Measurements from ENCODE around the gene RHCE.

GRCh38 chr1:25443030-25443699 is 22.5 kb upstream of the RHCE start:
- TF ChIP-seq, protein P1, sequence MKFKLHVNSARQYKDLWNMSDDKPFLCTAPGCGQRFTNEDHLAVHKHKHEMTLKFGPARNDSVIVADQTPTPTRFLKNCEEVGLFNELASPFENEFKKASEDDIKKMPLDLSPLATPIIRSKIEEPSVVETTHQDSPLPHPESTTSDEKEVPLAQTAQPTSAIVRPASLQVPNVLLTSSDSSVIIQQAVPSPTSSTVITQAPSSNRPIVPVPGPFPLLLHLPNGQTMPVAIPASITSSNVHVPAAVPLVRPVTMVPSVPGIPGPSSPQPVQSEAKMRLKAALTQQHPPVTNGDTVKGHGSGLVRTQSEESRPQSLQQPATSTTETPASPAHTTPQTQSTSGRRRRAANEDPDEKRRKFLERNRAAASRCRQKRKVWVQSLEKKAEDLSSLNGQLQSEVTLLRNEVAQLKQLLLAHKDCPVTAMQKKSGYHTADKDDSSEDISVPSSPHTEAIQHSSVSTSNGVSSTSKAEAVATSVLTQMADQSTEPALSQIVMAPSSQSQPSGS (IDR thresholded peaks at IDR 0.05; ENCODE audit: low read length): no peak
- no peak for TF ChIP-seq RFX5 (IDR thresholded peaks at IDR 0.05; ENCODE audit: borderline replicate concordance, low read depth, low read length)
- TF ChIP-seq JUND (IDR thresholded peaks at IDR 0.05; ENCODE audit: low read length): no peak
- no peak for TF ChIP-seq RBBP5 (IDR thresholded peaks at IDR 0.05; ENCODE audit: borderline replicate concordance, low read depth, low read length)
- TF ChIP-seq PHF8 (conservative IDR thresholded peaks at IDR 0.05; ENCODE audit: low read depth, low read length): no peak
- TF ChIP-seq EZH2 (IDR thresholded peaks at IDR 0.05; ENCODE audit: low read depth, low read length, severe bottlenecking): no peak
- no peak for TF ChIP-seq USF2 (IDR thresholded peaks at IDR 0.05; ENCODE audit: low read length)
- TF ChIP-seq CTCF (IDR thresholded peaks at IDR 0.05; ENCODE audit: control extremely low read depth in 1 of 3, insufficient read depth in 1 of 3, low read depth in 1 of 3, low read length in 3 of 3): no peak
- TF ChIP-seq EGR1 (IDR thresholded peaks at IDR 0.05; ENCODE audit: borderline replicate concordance, low read depth, low read length): no peak

Data from H1 (cell line).